Stimulated activated naive CD8-positive, alpha-beta T cell treated with anti-CD3 and anti-CD28 coated beads, Interleukin-15, Interleukin-2, amounts not matched to agents 100 U/mL and 50 U/mL, for 24 hours (primary cell): ENCODE data around the gene PRKACA.

Experiments used
- ATAC-seq: fragments of 150-1000 bp; cut with Tn5 transposase; one replicate; pipeline ENCODE4 v1.10.0; 2021
- DNase-seq: peaks from one replicate; pipeline ENCODE4 v3.0.0; 2021

The PRKACA gene

DNA sequence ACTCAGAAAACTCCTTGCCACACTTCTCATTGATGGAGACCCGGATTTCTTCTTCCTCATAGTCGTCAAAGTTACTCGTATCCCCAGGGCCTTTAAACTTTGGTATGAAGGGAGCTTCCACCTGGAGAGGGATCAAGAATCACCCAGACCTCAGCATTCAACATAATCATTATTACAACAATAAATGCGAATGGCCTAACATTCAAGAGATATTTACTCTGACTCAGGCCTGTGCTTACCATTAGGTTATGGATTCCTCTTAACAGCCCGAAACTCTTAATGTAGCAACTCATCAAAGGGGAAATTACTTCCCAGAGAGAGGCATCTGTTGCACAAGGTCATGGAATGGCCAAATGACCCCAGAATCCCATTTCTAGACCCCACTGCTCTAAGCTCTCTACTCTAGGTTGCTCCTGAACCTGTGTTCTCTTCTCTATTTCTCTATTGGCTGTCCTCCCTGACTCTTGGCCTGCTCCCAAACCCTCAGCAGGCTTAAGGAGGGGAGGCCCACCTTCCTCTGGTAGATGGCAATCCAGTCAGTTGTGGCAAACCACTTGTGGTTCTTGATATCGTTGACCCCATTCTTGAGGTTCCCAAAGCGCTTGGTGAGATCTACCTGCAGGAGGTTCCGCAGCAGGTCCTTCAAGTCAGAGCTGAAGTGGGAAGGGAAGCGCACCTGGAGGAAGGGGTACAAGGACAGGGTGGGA lies 24.3 kb downstream of the PRKACA start:
- ATAC-seq (no peak), DNase-seq (no peak)

DNA sequence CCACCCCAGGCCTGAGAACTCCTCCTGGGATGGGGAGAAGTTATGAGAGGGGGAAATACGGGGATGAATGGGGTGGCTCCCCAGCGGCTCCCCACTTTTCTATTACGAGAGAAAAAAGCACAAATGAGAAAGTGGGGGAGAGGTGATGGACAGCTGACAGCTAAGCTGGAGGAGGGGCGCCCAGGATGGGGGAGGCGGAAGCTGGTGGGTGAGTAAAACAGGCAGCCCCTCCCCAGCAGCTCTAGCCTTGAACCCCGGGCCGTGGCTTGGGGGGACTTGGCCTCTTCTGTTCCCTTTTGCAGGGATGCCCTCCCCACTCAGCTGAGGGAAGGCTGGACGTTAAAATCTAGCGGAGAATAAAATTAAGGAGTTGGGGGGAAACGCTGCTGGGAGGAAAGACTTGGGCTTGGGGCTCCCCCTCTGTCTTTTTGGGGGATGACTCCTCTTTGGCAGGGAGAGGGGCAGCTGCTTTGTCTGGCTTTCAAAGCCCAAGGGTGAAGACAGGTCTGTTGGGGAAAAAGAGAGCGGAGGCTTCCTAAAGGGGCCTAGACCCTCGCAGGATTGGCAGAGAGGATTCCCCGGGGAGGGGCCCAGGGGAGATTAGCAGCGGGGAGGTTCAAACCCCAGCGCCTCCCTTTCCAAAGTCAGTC lies 25.6 kb downstream of the PRKACA start:
- ATAC-seq (peak; percentile 1), DNase-seq (peak; percentile 51)

DNA sequence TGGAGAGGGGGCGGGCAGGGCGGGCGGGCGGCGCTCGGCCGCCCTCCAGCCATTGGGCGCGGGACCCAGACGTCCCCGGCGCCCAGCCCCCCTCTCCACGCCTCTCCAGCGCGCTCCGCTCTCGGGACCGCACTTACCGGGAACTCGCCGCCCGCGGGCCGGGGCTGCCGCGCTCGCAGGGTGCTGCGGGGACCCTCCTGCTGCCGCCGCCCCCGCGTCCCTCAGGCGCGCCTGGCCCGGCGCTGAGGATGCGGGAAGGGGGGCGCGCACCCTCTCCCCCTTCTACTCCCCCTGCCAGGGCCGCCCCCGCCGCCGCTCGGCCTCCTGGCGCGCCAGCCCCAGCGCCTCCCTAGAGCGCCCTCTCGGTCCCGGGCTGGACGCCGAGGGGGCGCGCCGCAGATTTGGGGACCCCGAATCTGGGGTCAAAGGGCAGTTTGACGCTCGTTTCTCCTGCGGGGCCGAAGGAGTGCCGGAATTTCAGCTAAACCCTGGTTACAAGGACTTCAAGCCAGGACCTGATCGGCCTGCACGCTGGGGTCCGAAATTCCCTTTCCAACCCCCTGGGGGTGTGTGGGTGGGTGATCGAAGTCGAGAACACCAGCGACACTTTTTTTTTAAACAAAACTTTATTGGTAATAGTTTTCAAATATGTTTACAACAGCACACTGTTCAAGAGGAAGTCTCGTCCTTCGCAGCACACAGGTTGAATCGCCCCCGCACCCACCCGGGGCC lies 26.3 kb downstream of the PRKACA start:
- DNase-seq (peak; percentile 80), ATAC-seq (peak; percentile 72)

DNA sequence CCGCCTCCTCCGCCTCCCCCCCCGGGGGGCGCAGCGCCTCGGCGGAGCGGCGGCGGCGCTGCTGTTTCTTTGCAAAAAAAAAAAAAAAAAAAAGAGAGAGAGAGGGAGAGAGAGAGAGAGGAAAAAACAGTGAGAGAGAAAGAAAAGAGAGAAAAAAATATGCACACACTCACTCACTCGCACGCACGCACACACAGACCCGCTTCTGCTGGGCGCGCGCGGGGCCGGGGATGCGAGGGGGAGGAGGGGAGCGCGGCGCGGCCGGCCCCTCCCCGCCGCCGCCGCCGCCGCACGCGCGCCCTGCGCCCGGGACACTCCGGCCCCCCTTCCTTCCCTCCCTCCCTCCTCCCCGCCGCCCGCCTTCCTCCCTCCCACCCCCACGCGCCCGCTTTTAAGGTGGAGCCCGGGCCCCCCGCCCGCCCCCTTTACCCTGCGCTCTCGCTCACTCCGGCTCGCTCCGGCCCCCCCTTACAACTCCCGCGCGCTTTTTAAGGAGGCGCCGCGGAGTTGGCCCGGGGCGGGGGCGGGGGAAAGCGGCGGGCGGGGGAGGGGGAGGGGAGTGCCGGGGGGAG lies 27.0 kb downstream of the PRKACA start, which contains the start of gene SAMD1:
Gene SAMD1, minus strand, starts transcription at position 243 of the 572 bp plus-strand sequence.
- DNase-seq (peak; percentile 84), ATAC-seq (peak; percentile 51)

DNA sequence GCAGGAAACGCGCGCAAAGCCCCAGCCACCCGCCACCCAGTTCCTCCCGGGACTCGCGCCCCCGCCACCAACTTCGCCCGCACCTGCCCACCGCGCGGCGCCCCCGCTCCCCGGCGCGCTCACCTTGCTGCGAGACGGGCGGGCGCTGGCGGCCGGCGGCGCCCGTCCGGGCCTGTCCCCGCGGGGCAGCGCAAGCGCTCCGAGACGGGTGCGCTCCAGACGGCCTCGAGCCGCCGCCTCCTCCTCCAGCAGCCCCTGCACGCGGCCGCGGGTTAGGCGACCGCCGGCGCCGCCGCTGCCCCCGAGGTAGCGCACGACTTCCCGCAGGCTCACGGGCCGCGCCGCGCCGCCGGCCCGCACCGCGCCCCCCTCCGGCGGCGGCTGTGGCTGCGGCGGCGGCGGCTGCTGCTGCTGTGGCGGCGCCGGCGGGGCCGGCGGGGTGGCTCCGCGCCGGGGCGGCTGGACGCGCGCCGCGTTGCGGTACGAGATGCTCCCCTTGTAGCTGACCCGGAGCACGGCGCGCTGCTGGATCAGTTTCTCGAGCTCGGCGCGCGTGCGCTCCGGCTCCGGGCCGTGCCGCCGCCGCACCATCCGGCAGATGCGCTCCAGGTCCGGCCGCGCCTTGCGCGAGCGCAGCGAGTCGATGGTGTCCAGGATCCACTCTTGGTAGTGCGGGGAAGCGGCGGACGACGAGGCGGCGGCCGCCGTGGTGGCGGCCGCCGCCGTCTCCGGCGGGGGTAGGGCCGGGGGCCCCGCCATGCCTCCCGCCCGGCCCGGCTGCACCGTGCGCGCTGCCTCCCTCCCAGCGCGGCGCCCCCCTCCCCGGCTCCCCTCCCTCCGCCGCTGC lies 27.7 kb downstream of the PRKACA start:
- peak; percentile 68 for DNase-seq
- ATAC-seq: peak; percentile 19

DNA sequence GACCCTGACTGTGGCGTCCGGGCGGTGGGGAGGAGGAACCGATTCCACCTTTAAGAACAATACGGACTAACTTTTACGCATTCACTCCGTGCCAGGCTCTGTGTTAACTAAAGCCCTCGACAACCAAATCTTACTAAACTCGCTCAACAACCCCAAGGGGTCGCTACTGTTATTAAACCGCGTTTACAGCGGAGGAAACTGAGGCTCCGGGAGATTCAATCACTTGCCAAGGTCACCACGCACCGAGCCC lies 28.2 kb downstream of the PRKACA start:
- DNase-seq (no peak), ATAC-seq (no peak)

DNA sequence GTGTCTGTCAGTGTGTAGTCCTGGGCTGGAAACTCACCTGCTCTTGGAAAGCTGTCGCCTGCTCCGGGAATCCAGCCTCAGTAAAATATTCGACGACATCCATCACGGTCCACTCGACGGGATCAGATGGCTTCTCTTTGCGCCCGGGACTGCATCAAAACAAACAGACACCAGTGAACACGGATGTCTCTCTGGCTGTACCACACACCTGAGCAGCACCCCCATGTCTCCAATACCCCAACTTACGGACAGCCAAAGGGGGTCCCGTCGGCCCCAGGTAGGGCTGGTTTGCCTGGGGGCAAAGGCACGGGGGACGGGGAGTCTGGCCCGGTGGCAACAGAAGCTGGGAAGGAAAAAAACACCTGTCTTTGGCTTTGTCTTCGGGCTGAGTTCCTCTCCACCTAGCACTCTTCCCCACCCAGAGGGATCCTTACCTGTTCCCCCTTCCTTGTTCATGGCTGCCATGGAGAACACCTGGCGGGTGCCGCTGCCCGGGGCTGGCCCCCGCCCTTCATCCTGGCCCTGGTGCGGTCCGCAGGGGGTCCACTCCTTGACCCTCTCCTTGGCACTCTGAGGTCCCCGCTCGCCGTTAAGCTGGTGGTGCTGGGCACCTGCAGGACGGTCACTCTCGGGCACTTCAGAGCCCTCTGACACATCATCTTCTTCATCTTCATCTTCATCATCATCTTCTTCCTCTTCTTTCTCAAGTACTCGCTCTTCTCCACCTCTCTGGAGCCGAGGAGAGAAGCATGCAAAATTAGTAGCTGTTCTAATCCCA lies 28.7 kb downstream of the PRKACA start:
- ATAC-seq (no peak), DNase-seq (no peak)

DNA sequence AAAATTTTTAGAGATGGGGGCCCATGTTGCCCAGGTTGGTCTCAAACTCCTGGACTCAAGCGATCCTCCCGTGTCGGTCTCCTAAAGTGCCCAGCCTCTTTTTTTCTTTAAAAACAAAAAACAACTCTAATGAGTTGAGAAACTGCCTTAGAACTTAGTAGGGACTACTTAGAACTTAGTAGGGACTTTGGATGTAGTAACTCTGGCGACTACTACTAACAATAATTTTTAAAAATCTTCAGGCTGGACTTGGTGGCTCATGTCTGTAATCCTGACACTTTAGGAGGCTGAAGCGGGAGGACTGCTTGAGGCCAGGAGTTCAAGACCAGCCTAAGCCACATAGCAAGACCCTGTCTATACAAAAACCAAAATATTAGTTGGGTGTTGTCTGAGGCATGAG lies 31.5 kb downstream of the PRKACA start:
- DNase-seq (no peak), ATAC-seq (no peak)

DNA sequence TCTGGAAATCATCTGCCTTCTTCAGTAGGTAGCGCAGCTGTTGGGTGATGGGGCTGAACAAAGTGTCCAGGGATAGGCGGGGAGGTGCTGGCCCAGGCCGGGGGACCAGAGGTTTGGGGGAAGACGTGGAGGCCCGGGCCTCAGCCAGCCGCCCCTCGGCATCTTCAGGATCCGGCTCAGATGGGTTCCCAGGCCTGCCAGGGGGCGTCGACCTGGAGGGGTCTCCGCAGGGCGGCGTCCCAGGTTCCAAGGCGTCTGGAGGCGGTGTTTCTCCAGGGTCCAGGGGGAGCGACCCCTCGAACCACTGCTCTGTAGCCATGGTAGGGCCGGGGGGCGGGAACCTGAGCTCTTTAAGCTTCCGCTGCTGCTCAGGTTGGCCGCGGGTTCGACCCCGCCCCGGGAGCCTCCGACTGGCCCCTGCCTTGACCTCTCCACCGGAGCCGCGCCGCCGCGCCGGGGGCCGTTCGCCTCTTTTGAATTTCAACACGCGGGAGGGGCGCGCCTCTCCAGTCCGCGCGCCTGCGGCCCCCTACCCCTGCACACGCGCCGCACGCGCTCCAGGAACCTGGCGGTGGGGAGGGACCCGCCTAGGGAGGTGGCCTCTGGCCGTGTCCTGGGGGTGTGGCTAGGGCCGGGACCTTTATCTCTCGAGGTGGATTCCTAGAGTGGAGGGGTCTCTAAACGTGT lies 32.1 kb downstream of the PRKACA start, which contains the start of gene C19orf67:
Gene C19orf67, minus strand, starts transcription at position 475 of the 687 bp plus-strand sequence. Its CDS starts 156 bp downstream, at position 319.
- no peak for ATAC-seq
- no peak for DNase-seq

DNA sequence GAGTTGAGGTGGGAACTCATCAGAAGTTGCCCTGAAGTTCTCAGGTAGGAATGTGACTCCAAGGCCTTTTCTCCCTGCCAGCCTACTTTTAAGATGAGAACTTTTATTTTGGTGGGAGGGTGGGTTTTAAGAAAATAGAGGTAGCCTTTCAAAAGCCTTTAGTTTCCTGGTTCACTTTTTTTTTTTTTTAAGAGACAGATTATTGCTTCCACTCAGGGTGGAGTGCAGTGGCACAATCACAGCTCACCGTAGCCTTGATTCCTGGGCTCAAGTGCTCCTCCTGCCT lies 34.9 kb downstream of the PRKACA start:
- ATAC-seq (no peak), DNase-seq (no peak)

DNA sequence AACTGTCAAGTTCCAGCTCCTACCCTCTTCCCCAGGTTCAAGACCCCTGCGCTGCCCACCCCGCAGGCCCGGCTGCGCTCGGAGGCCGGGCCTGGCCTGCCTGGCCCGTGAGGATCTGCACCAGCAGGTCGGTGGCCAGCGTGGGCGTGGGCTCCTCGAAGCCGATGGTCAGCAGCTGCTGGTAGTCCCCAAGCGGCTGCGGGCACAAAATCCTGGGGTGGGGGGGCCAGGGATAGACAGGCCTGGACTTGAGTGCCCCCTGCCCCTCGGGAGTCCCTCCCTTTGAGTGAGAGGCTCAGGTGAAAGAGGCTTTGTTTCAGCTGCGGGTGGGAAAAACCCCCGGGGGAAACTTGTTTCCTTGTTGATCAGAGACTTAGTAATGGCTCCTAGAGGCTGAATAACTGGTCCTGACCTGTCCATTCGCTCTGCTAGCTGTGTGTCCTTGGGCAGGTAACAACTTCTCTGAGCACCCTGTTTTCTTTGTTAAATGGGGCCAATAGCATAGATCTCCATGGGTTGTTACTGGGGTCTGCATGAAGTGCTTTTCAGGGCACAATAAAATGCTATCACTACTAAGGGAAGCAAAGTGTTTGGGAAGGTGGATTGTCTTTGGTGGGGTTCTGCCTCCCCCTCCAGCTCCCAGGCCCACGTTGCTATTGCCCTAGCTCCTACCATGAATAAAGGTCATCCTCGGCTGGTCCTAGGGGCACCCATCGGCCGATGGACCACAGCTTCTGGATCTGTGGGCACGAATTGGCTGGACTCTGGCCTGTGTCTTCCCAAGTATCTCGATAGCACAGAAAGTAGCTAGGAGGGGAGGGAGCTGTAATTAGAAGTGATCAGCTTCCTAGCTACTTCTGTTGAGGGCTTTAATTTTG lies 35.5 kb downstream of the PRKACA start:
- ATAC-seq (peak; percentile 5), DNase-seq (peak; percentile 44)

DNA sequence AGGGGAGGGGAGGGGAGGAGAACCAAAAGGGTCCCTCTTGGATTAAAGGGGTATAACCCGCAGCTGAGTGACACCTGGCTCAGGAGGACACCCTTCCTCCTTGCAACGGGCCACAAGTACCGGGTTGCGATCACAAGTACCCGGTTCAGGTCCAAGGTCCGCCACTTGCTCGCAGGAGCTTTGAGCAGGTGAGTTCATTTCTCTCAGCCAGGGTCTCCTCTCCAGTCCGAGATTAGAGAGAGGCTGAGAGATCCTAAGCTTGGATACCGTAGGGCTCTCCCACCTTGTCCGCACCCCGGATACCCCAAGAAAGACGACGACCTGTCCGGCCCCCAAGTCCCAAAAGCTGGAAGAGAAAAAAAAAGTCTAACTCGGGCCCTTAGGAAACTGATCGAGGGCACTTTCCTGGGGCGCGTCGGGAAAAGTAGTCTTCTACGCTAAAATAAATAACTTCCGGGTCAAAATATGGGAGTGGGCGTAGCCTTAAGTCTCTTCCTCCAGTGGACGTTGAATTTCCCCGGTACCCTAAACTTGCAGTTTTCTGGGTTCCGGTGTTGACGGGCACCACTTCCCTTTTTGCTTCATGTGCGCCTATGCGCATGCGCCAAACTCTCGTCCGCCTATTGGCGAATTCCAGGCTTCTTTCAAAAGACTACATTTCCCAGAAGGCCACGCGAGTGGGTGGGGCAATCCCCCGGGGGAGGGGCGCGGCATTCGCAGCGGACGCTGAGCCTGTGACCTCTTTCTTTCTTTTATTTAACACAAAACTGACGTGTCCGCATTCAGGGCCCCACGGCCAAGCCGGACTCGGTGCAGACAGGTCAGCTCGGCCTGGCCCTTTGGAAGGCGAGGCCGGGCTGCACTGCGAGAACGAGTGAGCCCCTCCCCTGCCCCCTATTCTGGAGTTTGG lies 36.4 kb downstream of the PRKACA start:
- DNase-seq: peak; percentile 99
- ATAC-seq: peak; percentile 92

DNA sequence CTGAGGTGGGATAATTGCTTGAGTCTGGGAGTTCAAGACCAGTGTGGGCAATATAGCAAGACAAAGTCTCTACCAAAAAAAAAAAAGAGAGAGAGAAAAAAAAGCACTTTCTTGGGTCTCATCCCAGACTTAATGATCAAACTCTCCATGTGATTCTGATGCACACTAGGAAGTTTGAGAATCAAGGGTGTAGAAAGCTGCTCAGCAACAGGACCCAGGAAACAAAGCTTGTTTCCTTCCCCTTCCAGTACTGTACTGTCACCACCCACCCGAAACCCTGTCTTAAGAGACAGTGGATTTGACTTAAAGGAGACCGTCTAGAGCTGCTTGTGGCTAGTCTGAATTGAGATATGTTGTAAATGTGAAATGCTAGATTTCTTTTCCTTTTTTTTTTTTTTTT lies 39.2 kb downstream of the PRKACA start:
- ATAC-seq (no peak), DNase-seq (no peak)

DNA sequence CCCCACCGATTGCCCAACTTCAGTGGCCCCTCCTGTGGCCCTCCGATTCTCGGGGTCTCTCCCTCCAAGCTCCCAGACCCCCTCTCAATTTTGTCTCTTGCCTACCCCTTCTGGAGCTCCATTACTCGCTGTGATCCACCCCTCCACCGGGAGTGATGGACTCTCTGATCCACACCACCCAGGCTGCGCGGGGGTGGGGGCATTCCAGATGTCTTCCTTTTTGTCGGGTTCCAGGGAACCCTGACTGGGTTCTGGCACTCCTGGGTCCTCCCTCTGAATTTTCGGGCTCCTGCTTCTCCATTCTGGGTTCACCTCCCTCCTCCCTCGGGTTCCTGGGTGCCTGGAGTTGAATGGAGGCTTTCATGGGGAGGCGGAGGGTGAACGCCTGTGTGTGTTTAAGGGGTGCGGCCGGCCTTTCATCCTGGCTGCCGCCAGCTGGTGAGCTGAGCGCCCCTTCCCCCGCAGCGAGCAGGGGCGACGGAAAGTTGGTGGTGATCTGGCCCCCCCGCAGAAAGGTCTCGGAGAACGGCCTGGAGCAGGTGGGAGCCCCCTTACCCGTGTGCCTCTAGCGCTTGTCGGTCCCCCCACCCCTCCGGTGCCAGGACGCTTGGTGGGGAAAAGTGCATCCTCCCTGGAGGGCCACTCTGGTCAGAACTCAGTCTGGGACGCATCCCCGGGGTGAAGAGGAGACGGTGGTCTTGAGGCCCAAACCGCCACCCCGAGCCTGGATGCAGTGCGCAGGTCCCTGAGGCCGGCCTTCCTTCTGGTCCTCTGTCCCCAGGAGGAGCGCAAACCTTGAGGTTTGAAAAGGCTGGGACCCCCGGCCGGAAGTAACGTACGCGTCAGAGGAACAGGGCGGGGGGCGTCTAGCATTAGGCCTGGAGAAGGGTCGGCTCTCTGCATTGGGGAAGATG lies 43.4 kb downstream of the PRKACA start:
- DNase-seq (peak; percentile 48), ATAC-seq (no peak)

DNA sequence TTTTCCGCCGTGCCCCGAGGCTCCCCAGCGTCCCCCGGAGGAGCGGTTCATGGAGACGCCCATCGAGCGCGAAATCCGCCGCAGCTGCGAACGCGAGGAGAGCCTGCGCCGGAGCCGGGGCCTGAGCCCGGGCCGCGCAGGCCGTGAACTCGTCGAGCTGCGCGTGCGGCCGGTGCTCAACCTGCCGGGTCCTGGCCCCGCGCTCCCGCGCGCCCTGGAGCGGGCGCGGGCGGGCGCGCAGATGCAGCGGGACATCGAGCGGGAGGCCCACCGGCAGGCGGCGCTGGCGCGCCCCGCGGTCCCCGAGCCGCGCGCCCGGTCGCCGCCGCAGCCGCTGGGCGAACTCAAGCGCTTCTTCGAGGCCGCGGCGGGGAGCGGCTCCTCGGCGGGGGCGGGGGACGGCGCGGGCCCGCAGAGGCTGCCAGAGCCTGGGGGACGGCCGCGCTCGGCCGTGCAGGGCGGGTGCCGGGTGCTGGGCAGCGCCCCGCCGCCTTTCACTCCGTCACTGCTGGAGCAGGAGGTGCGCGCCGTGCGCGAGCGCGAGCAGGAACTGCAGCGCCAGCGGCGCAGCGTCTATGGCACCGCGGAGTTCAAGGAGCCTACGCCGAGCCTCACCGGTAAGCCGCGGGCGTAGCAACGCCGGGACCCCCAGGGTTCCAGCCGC lies 44.2 kb downstream of the PRKACA start:
- DNase-seq (peak; percentile 85), ATAC-seq (peak; percentile 74)

DNA sequence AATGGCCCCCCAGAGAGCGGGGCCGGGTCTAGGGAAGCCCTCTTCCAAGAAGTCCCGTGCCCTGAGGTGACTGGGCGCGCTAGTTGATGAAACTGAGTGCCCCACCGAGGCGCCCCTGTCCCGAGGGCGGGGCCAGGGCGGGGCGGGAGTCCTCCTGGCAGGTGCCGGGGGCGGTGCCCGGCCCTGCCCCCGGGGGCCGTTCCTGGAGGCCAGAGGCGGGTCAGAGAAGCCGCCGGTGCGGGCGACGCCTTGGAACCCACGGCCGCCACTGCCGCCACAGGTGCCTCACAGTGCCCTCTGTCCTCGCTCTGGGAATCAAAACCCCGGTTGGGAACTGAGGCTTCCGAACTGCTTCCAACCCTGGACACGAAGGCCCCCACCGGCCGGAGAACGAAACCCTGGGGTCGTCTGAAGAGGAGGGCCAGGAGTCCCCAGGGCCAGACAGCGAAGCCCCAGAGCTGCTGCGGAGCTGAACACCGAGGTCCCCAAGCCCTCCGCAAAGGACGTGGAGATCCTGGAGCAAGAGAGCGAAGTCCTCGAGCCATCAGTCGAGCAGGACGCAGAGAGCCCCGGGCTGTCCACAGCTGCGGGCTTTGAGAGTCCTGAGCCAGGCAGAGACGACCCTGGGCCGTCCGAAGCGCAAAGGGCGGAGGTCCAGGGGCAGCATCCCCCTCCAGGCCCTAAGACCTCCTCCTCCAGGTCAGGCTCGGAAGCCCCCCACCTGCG lies 44.9 kb downstream of the PRKACA start, which contains the start of gene MISP3:
Gene MISP3, plus strand, starts transcription at position 252 of the 726 bp plus-strand sequence. CDS start 524 bp downstream, outside the sequence.
- DNase-seq (peak; percentile 65), ATAC-seq (peak; percentile 12)
